H1 (cell line): ENCODE measurements around the gene RUSC2. TPM values are rescaled to one million over a fixed set of nuclear protein-coding genes. Genes with fewer than 3 reads are reported as not detected.

Source experiments
- CHD2 ChIP-seq: IDR thresholded peaks from 2 replicates; pipeline ENCODE4 v1.6.1; 2012; ENCODE audit warnings: low read length, improper control_type of control experiment
- EGR1 ChIP-seq: IDR thresholded peaks from 2 replicates; pipeline ENCODE4 v1.6.1; 2011; ENCODE audit warnings: low read depth, low read length, borderline replicate concordance
- GABPA ChIP-seq: IDR thresholded peaks from 2 replicates; pipeline ENCODE4 v1.6.1; 2011; ENCODE audit warnings: mild to moderate bottlenecking, low read length, moderate library complexity, borderline replicate concordance; ENCODE audit not compliant: insufficient read depth
- KDM1A ChIP-seq: fragments of 200-600, 300-600 bp; sonication (generic); IDR thresholded peaks from 2 replicates; pipeline ENCODE4 v1.7.1; 2016; ENCODE audit warnings: mild to moderate bottlenecking, low read length, borderline replicate concordance
- RXRA ChIP-seq: IDR thresholded peaks from 2 replicates; pipeline ENCODE4 v1.6.1; 2011; ENCODE audit warnings: low read depth, mild to moderate bottlenecking, low read length, moderate library complexity; ENCODE audit not compliant: insufficient read depth
- polyA plus RNA-seq, 7 experiments: library from polyadenylated mRNA; depleted of rRNA in 3 of 7; stranded (reverse) in 5 of 7; unstranded in 2 of 7; fragments of >200 nt in 5 of 7; fragments of 200-250 nt in 2 of 7; gene quantifications; 1 replicate in 5 of 7; 2 replicates in 1 of 7; 4 replicates in 1 of 7; pipeline versions ENCODE4 v1.2.1 to v1.2.3, GENCODE V29; 2011 to 2013; ENCODE audit warnings: missing spikeins in 2 of 7, mixed read lengths in 2 of 7
- total RNA-seq: library from RNA; stranded (reverse); fragmentation: NEBNext Ultra II Directional; extraction: Animal tissue kit (Norgen Biotek cat#: 25700); gene quantifications from 2 replicates; pipeline ENCODE4 v1.2.1, GENCODE V29; 2021
- TF ChIP-seq, protein P1 (sequence below): IDR thresholded peaks from 2 replicates; pipeline ENCODE4 v1.6.1; 2012; ENCODE audit warnings: low read length, inconsistent platforms
- TF ChIP-seq, protein P2 (sequence below): fragments of 300-600 bp; sonication (generic); IDR thresholded peaks from 2 replicates; pipeline ENCODE4 v1.7.1; 2012; ENCODE audit warnings: low read length, moderate library complexity, mild to moderate bottlenecking, inconsistent platforms; ENCODE audit not compliant: insufficient replicate concordance

The RUSC2 gene
- total and polyA plus RNA-seq, 2 of the 8 experiments (the other 6 are each of a cell fraction or from before 2014, with no cell fraction given), result 4.2 to 7.9 TPM

DNA sequence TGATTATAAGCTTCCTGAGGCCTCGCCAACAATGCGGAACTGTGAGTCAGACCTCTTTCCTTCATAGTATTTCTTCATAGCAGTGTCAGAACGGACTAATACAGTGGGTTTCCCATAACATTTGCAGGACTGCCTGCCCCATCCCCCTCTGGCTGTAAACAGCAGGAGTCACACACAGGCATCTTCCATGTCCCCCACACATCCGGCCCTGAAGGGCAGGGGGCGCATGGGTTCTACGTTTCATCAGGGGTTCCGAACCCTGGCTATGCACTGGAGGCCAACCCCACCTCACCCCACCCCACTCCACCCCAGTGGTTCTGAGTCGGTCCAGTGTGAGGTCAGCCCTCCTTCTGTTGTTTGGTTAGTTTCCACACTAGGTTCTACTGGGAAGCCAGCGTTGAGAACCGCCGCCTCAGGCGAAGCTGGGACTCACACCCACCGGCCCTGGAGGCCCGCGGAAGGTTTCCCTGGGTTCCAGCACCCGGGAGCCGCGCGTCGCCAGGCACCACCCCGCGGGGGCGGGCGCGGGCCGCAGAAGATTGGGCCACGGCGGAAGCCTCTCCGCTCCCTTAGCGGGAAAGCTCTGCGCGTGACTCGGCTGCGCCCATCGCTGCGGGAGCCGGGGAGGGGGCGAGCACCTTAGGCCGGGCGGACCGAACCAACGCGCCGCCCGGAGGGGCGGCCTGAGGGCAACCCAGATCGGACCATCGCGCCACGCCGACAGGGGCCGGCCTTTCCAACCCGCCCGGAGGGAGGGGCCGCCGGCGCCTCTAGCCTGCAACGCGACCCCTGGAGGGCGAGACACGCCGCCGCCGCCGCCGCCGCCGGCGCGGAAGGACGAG, at the start of gene RUSC2 (continued):
- no peak for TF ChIP-seq RXRA
- TF ChIP-seq, protein P1, sequence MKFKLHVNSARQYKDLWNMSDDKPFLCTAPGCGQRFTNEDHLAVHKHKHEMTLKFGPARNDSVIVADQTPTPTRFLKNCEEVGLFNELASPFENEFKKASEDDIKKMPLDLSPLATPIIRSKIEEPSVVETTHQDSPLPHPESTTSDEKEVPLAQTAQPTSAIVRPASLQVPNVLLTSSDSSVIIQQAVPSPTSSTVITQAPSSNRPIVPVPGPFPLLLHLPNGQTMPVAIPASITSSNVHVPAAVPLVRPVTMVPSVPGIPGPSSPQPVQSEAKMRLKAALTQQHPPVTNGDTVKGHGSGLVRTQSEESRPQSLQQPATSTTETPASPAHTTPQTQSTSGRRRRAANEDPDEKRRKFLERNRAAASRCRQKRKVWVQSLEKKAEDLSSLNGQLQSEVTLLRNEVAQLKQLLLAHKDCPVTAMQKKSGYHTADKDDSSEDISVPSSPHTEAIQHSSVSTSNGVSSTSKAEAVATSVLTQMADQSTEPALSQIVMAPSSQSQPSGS, result no peak
- peak; percentile 42; the same call in 1 of the 2 replicates for TF ChIP-seq EGR1
- TF ChIP-seq, protein P2, sequence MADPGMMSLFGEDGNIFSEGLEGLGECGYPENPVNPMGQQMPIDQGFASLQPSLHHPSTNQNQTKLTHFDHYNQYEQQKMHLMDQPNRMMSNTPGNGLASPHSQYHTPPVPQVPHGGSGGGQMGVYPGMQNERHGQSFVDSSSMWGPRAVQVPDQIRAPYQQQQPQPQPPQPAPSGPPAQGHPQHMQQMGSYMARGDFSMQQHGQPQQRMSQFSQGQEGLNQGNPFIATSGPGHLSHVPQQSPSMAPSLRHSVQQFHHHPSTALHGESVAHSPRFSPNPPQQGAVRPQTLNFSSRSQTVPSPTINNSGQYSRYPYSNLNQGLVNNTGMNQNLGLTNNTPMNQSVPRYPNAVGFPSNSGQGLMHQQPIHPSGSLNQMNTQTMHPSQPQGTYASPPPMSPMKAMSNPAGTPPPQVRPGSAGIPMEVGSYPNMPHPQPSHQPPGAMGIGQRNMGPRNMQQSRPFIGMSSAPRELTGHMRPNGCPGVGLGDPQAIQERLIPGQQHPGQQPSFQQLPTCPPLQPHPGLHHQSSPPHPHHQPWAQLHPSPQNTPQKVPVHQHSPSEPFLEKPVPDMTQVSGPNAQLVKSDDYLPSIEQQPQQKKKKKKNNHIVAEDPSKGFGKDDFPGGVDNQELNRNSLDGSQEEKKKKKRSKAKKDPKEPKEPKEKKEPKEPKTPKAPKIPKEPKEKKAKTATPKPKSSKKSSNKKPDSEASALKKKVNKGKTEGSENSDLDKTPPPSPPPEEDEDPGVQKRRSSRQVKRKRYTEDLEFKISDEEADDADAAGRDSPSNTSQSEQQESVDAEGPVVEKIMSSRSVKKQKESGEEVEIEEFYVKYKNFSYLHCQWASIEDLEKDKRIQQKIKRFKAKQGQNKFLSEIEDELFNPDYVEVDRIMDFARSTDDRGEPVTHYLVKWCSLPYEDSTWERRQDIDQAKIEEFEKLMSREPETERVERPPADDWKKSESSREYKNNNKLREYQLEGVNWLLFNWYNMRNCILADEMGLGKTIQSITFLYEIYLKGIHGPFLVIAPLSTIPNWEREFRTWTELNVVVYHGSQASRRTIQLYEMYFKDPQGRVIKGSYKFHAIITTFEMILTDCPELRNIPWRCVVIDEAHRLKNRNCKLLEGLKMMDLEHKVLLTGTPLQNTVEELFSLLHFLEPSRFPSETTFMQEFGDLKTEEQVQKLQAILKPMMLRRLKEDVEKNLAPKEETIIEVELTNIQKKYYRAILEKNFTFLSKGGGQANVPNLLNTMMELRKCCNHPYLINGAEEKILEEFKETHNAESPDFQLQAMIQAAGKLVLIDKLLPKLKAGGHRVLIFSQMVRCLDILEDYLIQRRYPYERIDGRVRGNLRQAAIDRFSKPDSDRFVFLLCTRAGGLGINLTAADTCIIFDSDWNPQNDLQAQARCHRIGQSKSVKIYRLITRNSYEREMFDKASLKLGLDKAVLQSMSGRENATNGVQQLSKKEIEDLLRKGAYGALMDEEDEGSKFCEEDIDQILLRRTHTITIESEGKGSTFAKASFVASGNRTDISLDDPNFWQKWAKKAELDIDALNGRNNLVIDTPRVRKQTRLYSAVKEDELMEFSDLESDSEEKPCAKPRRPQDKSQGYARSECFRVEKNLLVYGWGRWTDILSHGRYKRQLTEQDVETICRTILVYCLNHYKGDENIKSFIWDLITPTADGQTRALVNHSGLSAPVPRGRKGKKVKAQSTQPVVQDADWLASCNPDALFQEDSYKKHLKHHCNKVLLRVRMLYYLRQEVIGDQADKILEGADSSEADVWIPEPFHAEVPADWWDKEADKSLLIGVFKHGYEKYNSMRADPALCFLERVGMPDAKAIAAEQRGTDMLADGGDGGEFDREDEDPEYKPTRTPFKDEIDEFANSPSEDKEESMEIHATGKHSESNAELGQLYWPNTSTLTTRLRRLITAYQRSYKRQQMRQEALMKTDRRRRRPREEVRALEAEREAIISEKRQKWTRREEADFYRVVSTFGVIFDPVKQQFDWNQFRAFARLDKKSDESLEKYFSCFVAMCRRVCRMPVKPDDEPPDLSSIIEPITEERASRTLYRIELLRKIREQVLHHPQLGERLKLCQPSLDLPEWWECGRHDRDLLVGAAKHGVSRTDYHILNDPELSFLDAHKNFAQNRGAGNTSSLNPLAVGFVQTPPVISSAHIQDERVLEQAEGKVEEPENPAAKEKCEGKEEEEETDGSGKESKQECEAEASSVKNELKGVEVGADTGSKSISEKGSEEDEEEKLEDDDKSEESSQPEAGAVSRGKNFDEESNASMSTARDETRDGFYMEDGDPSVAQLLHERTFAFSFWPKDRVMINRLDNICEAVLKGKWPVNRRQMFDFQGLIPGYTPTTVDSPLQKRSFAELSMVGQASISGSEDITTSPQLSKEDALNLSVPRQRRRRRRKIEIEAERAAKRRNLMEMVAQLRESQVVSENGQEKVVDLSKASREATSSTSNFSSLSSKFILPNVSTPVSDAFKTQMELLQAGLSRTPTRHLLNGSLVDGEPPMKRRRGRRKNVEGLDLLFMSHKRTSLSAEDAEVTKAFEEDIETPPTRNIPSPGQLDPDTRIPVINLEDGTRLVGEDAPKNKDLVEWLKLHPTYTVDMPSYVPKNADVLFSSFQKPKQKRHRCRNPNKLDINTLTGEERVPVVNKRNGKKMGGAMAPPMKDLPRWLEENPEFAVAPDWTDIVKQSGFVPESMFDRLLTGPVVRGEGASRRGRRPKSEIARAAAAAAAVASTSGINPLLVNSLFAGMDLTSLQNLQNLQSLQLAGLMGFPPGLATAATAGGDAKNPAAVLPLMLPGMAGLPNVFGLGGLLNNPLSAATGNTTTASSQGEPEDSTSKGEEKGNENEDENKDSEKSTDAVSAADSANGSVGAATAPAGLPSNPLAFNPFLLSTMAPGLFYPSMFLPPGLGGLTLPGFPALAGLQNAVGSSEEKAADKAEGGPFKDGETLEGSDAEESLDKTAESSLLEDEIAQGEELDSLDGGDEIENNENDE, result no peak
- TF ChIP-seq KDM1A, result 0 out of 2 replicates have a peak, but pooled peaks have one; percentile 10
- TF ChIP-seq CHD2, result 0 out of 2 replicates have a peak, but pooled peaks have one; percentile 49
- TF ChIP-seq GABPA, result no peak
